A673 (cell line): ENCODE measurements around the gene DNAJC27. TPM values are rescaled to one million over a fixed set of nuclear protein-coding genes. Genes with fewer than 3 reads are reported as not detected.
A peak's percentile ranks its signal among the peaks of the same experiment; 100 is the strongest.

ENCODE experiments used
- BruUV-seq: library from RNA; stranded (reverse); fragments of 400-500 nt; replicated peaks from 2 replicates; lab custom pipeline; 2021; lab: Mats Ljungman, UMichigan
- CTCF ChIA-PET: fragments of 300-600 bp; sonication (Branson Sonifier 250); formaldehyde crosslinking; loops from one replicate; lab custom pipeline; 2022; ENCODE audit warnings: antibody characterized with exemption; lab: Charles Lee
- POLR2A ChIA-PET: fragments of 300-600 bp; sonication (Branson Sonifier 250); formaldehyde crosslinking; loops from one replicate; lab custom pipeline; 2022; ENCODE audit warnings: antibody characterized with exemption; ENCODE audit not compliant: low non-redundant PET; lab: Charles Lee
- DNase-seq: peaks from one replicate; pipeline ENCODE4 v3.0.0-alpha.2; 2015; ENCODE audit warnings: low spot score
- H3K27ac ChIP-seq: fragments of 200-600 bp; sonication (generic); 2 replicates; pipeline ENCODE4 v1.5.1; 2016; ENCODE audit warnings: mixed run types, low read depth, mild to moderate bottlenecking, mixed read lengths, antibody characterized with exemption, low read length; ENCODE audit not compliant: poor library complexity, severe bottlenecking
- H3K27me3 ChIP-seq: fragments of 200-600 bp; sonication (generic); replicated peaks from 2 replicates; pipeline ENCODE4 v1.6.1; 2017; ENCODE audit warnings: mixed run types, low read depth, mild to moderate bottlenecking, mixed read lengths, antibody characterized with exemption, low read length; ENCODE audit not compliant: insufficient read depth, poor library complexity
- H3K36me3 ChIP-seq: fragments of 200-600 bp; sonication (generic); 2 replicates; pipeline ENCODE4 v1.6.1; 2016; ENCODE audit warnings: mixed run types, mild to moderate bottlenecking, mixed read lengths, antibody characterized with exemption, low read length; ENCODE audit not compliant: insufficient read depth, poor library complexity, severe bottlenecking
- H3K4me1 ChIP-seq: fragments of 200-600 bp; sonication (generic); 2 replicates; pipeline ENCODE4 v1.6.1; 2017; ENCODE audit warnings: mixed run types, mild to moderate bottlenecking, mixed read lengths, antibody characterized with exemption, low read length; ENCODE audit not compliant: insufficient read depth, poor library complexity, severe bottlenecking
- H3K4me3 ChIP-seq: fragments of 200-600 bp; sonication (generic); 2 replicates; pipeline ENCODE4 v1.5.1; 2016; ENCODE audit warnings: low read depth, mixed run types, mild to moderate bottlenecking, mixed read lengths, low read length; ENCODE audit not compliant: poor library complexity, severe bottlenecking
- H3K9me3 ChIP-seq: fragments of 200-600 bp; sonication (generic); 2 replicates; pipeline ENCODE4 v1.6.1; 2016; ENCODE audit warnings: mixed run types, low read depth, mild to moderate bottlenecking, mixed read lengths, antibody characterized with exemption, low read length; ENCODE audit not compliant: poor library complexity, severe bottlenecking
- CTCF ChIP-seq: fragments of 300-800, 200-600 bp; sonication (generic); conservative IDR thresholded peaks from 2 replicates; pipeline ENCODE4 v1.5.1; 2017; ENCODE audit warnings: low read depth, mild to moderate bottlenecking, antibody characterized with exemption, low read length, moderate library complexity, mixed read lengths
- EZH2 ChIP-seq: fragments of 200-600 bp; sonication (generic); IDR thresholded peaks from 2 replicates; pipeline ENCODE4 v1.6.1; 2017; ENCODE audit warnings: borderline replicate concordance, low read depth, mild to moderate bottlenecking, mixed read lengths, antibody characterized with exemption, low read length; ENCODE audit not compliant: poor library complexity, severe bottlenecking
- intact Hi-C: fragments of 100-400 bp; cut with micrococcal nuclease; formaldehyde crosslinking; loops from one replicate; pipeline ENCODE4 v1.10.0; 2022; ENCODE audit not compliant: unreplicated experiment
- total RNA-seq: library from RNA; stranded (reverse); gene quantifications from 2 replicates; pipeline ENCODE4 v1.2.3, GENCODE V29; 2021

DNAJC27 gene
- total RNA-seq, 1 experiment from 2014 or later = 4.4 TPM

- Histone ChIP-seq H3K4me3 (no peak overlapping the region), H3K27ac (no peak overlapping the region), H3K36me3 (no peaks in the 10 kb centered on the region), H3K27me3 (no peaks in the 10 kb centered on the region), H3K9me3 (no peaks in the 10 kb centered on the region), H3K4me1 (no peaks in the 10 kb centered on the region)
- DNase-seq = no peak
- intact Hi-C loops = no loop called here
- TF ChIP-seq CTCF = no peak
- POLR2A ChIA-PET = no interaction called here
- no TSS peak for BruUV-seq
- CTCF ChIA-PET = interaction anchor here (0.6 to 1.9 kb wide), 2 partner anchors 10 to 102 kb away, joined by 4 read pairs; no protein-coding TSS in a partner anchor
Observed at GRCh38 chr2:24985511-24985910, 13.8 kb upstream of the DNAJC27 start.

GRCh38 chr2:24984912-24985311 lies 13.2 kb upstream of the DNAJC27 start:
- no TSS peak for BruUV-seq
- peak; percentile 32 for DNase-seq
- ChIA-PET POLR2A (no interaction called here), CTCF (interaction anchor here (1.9 kb wide), 1 partner anchor 10 kb away, joined by 4 read pairs; no protein-coding TSS in a partner anchor)
- Histone ChIP-seq H3K4me3 (no peak overlapping the region), H3K27me3 (no peaks in the 10 kb centered on the region), H3K4me1 (no peaks in the 10 kb centered on the region), H3K27ac (no peak overlapping the region), H3K36me3 (no peaks in the 10 kb centered on the region), H3K9me3 (no peaks in the 10 kb centered on the region)
- TF ChIP-seq CTCF (no peak), EZH2 (no peak)
- intact Hi-C loops = no loop called here

- TF ChIP-seq CTCF (no peak), EZH2 (no peak)
- Histone ChIP-seq H3K36me3 (no peaks in the 10 kb centered on the region), H3K4me1 (peaks cover 5% of the 10 kb centered on the region), H3K9me3 (no peaks in the 10 kb centered on the region), H3K27me3 (no peaks in the 10 kb centered on the region), H3K27ac (no peak overlapping the region), H3K4me3 (no peak overlapping the region)
- ChIA-PET CTCF (no interaction called here), POLR2A (no interaction called here)
- BruUV-seq = no TSS peak
- DNase-seq = no peak
- intact Hi-C loops = no loop called here
Observed at GRCh38 chr2:24981411-24982136, 9.8 kb upstream of the DNAJC27 start.
